Suprapubic skin (tissue), 4 donors: ENCODE results near the gene RSBN1L.

Experiments
- CTCF ChIP-seq, 2 donors: fragments of 200-600 bp in 1 of 2; fragments of 450-650 bp in 1 of 2; sonication (generic) in 1 of 2; IDR thresholded peaks; one replicate each; pipeline ENCODE4 v1.5.1; 2016 to 2019; ENCODE audit warnings: antibody characterized with exemption in 2 of 2, mild to moderate bottlenecking in 1 of 2, moderate library complexity in 1 of 2
- EP300 ChIP-seq: sonication (generic); formaldehyde crosslinking; IDR thresholded peaks from one replicate; pipeline ENCODE4 v1.6.1; 2017; ENCODE audit warnings: antibody characterized with exemption
- POLR2AphosphoS5 ChIP-seq, 3 donors: sonication (generic); formaldehyde crosslinking; IDR thresholded peaks; one replicate each; pipeline ENCODE4 v1.6.1; 2017; ENCODE audit warnings: antibody characterized with exemption in 3 of 3

DNA sequence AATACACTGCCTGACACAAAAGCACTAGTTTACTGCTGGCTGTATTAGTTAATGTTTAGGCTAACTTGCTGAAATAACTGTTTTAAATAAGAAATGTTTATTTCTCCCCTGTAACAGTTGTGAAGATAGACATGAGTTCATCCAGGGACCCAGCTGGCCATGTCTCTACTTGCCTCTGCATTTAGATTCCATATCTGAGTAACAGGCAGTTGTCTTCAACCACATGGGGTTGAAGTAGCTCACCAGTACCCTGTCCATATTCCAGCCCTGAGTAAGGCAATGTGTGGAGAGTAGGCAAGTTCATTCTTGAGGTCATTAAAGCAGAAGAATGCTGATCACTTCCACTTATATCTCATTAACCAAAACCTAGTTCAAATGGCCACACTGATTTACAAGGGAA, 31.1 kb upstream of the RSBN1L start:
- no peak for TF ChIP-seq CTCF (IDR thresholded peaks at IDR 0.05)
- no peak for TF ChIP-seq POLR2AphosphoS5 (IDR thresholded peaks at IDR 0.05)
- no peak for TF ChIP-seq EP300
